ENCODE data around the gene SDHAF3.
A peak's percentile ranks its signal among the peaks of the same experiment; 100 is the strongest.
"Not testable (repeated sequence)": the region's sequence is repeated elsewhere in the genome, so short reads cannot be mapped to it uniquely, and the experiment has no call there.

The SDHAF3 gene

GRCh38 chr7:97117372-97118188 lies at the start of gene SDHAF3:
Gene SDHAF3, plus strand, starts transcription at chr7:97117698. Its CDS starts 26 bp downstream, at chr7:97117724.
- DNase-seq = peak; percentile 98

DNA sequence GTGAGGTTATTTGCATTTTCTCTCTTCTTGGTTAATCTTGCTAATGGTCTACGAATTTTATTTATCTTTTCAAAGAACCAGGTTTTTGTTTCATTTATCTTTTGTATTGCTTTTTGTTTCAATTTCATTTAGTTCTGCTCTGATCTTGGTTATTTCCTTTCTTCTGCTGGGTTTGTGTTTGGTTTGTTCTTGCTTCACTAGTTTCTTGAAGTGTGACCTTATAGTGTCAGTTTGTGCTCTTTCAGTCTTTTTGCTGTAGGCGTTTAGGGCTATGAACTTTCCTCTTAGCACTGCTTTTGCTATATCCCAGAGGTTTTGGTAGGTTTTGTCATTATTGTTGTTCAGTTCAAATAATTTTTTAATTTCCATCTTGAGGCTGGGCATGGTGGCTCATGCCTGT lies 45.5 kb upstream of the SDHAF3 start:
- not testable (repeated sequence) for DNase-seq

- no peak for DNase-seq
Measured at GRCh38 chr7:97075928-97076327, 41.6 kb upstream of the SDHAF3 start.

- DNase-seq = no peak
Measured at GRCh38 chr7:97078023-97078969, 39.2 kb upstream of the SDHAF3 start.

DNA sequence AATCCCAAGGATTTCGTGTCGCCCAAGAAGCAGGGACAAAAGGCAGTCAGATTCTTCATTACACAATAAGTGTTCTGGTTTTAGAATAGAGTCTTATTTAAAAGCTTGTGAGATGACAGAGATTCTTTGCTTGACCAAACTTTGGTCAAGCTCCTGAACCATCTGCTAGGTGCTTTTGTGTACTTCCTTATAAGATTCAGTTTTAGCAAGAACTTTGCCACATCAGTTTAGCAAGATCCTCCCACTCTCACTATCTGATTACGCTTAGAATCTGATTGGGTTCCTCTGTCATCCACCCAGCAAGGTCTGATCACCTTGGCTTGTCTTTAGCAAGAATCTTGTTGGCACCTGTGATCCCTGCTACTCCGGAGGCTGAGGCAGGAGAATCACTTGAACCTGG lies 38.2 kb upstream of the SDHAF3 start:
- no peak for DNase-seq

- no peak for DNase-seq
Measured at GRCh38 chr7:97081521-97082300, 35.8 kb upstream of the SDHAF3 start.

GRCh38 chr7:97088364-97088763 lies 29.1 kb upstream of the SDHAF3 start:
- DNase-seq = no peak

- no peak for DNase-seq
Measured at GRCh38 chr7:97089771-97090170, 27.7 kb upstream of the SDHAF3 start.

GRCh38 chr7:97090761-97091353 lies 26.6 kb upstream of the SDHAF3 start:
- DNase-seq = no peak

- no peak for DNase-seq
Measured at GRCh38 chr7:97094284-97094930, 23.1 kb upstream of the SDHAF3 start.

DNA sequence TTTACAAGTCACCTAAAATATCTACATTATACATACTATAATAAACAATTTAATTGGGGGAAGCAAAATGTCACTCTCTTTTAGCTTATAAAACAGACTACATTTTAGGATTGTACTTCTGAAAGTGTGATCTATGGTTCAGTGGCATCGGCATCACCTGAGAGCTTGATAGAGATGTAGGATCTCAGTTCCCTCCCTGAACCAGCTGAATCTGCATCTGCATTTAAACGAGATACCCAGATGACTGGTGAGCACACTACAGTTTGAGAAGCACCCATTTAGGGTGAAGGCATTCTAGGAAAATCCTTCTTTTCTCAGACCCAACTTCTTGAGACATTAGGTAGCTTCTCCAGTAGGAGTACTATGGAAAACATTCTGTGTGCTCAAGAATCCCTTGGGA lies 21.5 kb upstream of the SDHAF3 start:
- no peak for DNase-seq

- no peak for DNase-seq
Measured at GRCh38 chr7:97096661-97097060, 20.8 kb upstream of the SDHAF3 start.

GRCh38 chr7:97104719-97105238 lies 12.7 kb upstream of the SDHAF3 start:
- DNase-seq = peak; percentile 80

DNA sequence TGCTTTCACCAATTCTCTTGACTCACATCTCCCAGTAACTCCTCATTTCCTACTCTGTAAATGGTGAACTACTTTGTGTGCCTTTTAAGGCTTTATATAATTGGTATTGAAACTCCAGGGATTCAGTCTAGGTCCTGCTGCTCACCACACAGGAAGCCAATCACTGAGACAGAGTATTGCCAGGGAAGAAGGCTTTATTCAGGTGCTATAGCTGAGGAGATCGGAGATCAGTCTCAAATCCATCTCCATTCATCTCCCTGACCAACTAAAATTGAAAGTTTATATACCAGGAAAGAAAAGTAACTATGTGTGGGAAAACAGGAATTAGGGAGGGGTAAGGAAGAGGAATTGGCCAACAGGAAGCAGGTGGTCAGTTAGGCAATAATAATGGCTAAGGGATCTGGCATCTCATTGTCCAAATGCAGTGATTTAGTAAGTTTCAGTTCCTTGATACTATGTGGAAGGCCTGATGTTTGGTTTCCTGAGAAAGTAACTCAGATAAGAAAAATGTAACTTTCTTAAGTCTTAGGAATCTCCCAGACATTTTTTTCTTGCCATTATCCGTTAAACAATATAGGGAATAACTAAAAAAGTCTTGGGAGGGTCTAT lies 10.2 kb upstream of the SDHAF3 start:
- no peak for DNase-seq

DNA sequence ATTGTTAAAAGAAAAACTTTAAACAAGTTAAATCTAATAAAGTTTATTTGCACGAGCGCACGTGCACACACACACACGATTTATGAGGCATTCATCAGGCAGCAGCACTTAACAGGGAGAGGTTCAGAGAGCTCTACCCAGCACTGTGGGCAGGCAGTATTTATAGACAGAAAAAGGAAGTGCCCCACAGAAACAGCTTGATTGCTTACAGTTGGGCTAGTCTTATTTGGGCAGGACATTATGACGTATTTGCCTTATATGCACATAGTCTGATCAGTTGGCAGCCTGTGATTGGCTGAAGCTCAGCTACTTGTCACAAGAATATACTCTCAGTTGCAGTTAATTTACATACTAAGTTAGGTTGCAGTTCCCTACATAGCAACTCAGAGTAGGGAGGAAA lies 1.2 kb upstream of the SDHAF3 start:
- no peak for DNase-seq

- no peak for DNase-seq
Measured at GRCh38 chr7:97117035-97117371, 495 bp upstream of the SDHAF3 start.

DNA sequence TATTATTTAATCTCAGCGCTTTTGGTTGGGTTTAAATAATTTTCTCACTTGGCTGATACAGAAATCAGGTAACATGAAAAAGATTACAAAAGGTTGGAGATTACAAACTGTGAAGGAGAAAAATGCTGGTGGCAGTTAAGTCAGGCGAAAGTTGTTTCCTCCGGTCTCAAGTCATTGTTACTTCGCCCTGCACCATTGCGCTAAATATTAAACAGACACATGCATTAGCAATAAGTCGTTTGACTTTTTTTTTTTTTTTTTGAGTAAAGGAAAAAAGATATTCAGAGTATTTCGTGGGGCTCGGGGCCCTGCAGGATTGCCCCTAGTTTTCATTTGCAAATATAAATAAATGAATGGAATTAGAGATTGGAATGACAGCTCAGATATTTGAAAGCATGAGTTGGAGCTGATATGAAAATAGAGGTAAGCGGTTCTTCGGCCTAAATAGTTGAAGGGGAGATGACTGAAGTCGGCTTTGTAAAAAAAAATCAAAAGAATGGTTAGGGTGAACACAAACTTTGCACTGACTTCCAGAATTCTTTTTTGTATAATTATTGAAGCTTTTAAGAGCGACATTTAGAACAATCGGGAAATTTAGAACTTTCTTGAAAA lies 914 bp downstream of the SDHAF3 start:
- no peak for DNase-seq

GRCh38 chr7:97119747-97120146 lies 2.2 kb downstream of the SDHAF3 start:
- DNase-seq = no peak

DNA sequence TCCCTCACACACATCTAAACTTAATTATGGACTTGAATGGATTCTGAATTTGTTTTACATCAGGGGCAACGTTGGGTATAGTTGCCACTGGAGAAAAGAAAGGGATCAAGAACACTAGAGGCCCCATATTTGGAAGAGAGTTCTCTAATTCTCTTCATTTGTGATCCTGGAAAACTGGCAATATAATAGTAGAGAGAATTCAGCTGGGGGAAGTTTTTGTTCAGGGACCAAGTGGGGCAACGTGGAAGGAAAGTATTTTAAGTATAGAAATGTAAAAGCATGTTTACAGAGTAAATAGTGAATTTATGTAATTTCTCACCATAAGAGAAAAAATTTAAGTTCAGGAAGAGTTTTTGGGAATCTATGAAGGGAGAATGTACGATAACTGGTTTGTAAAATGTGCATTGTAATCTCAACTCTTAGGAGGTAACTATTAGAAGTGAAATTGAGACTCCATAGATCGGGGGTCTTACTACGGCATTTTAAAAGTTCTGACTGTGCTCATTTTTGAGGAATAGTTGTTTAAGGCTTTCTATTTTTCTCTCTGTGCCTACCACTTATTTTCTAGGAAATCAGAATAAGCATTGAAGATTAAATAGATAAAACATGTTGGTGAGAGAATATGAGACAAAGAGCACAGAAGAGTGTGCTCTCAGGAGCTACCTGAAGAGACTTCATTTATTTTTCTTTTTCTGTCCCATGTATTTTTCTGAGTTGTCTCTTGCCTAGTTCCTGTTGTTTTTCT lies 3.4 kb downstream of the SDHAF3 start:
- DNase-seq = no peak

- DNase-seq = not testable (repeated sequence)
Measured at GRCh38 chr7:97123115-97123514, 5.6 kb downstream of the SDHAF3 start.

Data from activated CD4-positive, alpha-beta T cell treated with anti-CD3 and anti-CD28 coated beads, Interleukin-2, Interleukin-6, amounts not matched to agents 100 ng/mL and 50 ng/mL, durations not matched to agents 16 hours and 8 hours (primary cell).